Neutrophil (primary cell): ENCODE measurements around the gene MGAT4A.

Experiments
- H3K27ac ChIP-seq: fragments of 200-600 bp; sonication (generic); 2 replicates; pipeline ENCODE4 v1.5.1; 2016; ENCODE audit warnings: mild to moderate bottlenecking, moderate library complexity
- H3K27me3 ChIP-seq: fragments of 200-600 bp; sonication (generic); 2 replicates; pipeline ENCODE4 v1.6.0; 2016; ENCODE audit warnings: mild to moderate bottlenecking
- H3K36me3 ChIP-seq: fragments of 200-600 bp; sonication (generic); 2 replicates; pipeline ENCODE4 v1.5.1; 2017
- H3K4me1 ChIP-seq, 2 experiments: fragments of 200-600 bp in 1 of 2; sonication (generic) in 1 of 2; 1 replicate in 1 of 2; 2 replicates in 1 of 2; pipeline versions ENCODE4 v1.5.1 to v1.6.1; 2013 to 2016; ENCODE audit warnings: low read depth in 1 of 2, low read length in 1 of 2, mild to moderate bottlenecking in 1 of 2, moderate library complexity in 1 of 2; ENCODE audit not compliant: control insufficient read depth in 1 of 2, insufficient read depth in 1 of 2
- H3K4me3 ChIP-seq, 2 experiments: fragments of 200-600 bp in 1 of 2; sonication (generic) in 1 of 2; 1 replicate in 1 of 2; 2 replicates in 1 of 2; pipeline ENCODE4 v1.5.1; 2013 to 2016; ENCODE audit warnings: low read depth in 1 of 2, low read length in 1 of 2, mild to moderate bottlenecking in 1 of 2, moderate library complexity in 1 of 2
- H3K9me3 ChIP-seq: fragments of 200-600 bp; sonication (generic); 2 replicates; pipeline ENCODE4 v1.5.1; 2016
- TF ChIP-seq, protein P1 (sequence below): fragments of 200-600 bp; sonication (generic); IDR thresholded peaks from 2 replicates; pipeline ENCODE4 v1.5.1; 2016; ENCODE audit warnings: antibody characterized with exemption

Gene MGAT4A

DNA sequence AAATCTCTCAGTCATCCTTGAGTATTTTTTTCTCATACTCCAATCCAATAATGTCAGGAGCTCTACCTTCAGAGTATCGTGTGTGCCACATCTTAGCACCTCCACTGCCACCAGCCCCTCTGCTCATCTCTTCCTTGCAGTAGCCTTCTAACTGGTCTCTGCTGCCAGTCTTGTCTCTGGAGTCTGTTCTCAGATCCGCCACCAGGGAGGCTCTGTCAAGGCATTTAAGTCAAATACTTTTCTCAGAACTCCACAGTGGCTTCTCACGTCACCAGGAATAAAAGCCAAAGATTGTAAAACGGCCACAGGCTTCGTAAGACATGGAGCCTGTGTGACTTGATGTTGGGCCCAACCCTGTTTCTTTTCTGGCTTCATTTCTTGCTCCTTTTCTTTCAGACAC lies 115.5 kb downstream of the MGAT4A start:
- no peak overlapping the region for H3K27ac ChIP-seq

DNA sequence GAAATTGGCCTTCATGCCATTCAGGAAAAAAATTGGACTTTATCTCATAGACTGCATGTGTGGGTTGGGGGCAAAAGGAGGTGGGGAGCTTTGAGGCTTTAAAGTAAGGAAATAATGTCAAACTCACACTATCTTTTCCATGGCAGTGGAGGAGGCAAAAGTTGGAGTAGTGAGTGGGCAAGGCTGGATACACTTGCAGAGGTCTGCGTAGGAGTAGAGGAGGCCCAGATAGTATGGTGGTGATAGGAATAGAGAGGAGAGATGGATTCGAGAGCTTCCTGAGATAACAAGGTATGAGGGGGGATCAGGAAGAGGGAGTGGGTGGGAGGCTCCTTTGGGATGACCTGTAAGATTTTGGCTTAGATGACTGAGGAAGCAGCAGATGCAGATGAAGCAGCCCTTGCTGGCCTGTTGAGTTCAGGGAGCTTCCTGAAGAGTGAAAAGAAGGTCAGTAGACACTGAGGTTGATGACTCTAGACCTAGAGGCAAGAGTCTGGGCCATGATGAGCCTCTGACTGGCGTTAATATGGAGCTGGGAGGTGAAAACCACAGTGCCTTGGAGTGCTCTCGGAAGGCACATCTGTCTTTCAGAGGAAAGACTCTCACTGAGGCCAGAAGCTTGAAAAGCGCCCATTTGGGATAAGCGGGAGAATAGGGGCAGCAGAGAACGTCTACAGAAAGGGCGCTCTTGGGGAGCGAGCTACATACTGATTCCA lies 116.8 kb downstream of the MGAT4A start:
- Histone ChIP-seq H3K36me3 (peaks cover 89% of the 10 kb centered on the region), H3K4me3 (no peak overlapping the region), H3K4me1 (peaks cover 8 to 11% of the 10 kb centered on the region in 2 experiments), H3K27ac (no peak overlapping the region), H3K27me3 (no peaks in the 10 kb centered on the region), H3K9me3 (no peaks in the 10 kb centered on the region)
- TF ChIP-seq, protein P1, sequence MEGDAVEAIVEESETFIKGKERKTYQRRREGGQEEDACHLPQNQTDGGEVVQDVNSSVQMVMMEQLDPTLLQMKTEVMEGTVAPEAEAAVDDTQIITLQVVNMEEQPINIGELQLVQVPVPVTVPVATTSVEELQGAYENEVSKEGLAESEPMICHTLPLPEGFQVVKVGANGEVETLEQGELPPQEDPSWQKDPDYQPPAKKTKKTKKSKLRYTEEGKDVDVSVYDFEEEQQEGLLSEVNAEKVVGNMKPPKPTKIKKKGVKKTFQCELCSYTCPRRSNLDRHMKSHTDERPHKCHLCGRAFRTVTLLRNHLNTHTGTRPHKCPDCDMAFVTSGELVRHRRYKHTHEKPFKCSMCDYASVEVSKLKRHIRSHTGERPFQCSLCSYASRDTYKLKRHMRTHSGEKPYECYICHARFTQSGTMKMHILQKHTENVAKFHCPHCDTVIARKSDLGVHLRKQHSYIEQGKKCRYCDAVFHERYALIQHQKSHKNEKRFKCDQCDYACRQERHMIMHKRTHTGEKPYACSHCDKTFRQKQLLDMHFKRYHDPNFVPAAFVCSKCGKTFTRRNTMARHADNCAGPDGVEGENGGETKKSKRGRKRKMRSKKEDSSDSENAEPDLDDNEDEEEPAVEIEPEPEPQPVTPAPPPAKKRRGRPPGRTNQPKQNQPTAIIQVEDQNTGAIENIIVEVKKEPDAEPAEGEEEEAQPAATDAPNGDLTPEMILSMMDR: no peak

More for the DNA sequence above, 115.5 kb downstream of the MGAT4A start:
- Histone ChIP-seq H3K4me3 (no peak overlapping the region), H3K4me1 (no peaks in the 10 kb centered on the region), H3K9me3 (no peaks in the 10 kb centered on the region), H3K36me3 (peaks cover 100% of the 10 kb centered on the region), H3K27me3 (no peaks in the 10 kb centered on the region)
- TF ChIP-seq, protein P1: no peak

DNA sequence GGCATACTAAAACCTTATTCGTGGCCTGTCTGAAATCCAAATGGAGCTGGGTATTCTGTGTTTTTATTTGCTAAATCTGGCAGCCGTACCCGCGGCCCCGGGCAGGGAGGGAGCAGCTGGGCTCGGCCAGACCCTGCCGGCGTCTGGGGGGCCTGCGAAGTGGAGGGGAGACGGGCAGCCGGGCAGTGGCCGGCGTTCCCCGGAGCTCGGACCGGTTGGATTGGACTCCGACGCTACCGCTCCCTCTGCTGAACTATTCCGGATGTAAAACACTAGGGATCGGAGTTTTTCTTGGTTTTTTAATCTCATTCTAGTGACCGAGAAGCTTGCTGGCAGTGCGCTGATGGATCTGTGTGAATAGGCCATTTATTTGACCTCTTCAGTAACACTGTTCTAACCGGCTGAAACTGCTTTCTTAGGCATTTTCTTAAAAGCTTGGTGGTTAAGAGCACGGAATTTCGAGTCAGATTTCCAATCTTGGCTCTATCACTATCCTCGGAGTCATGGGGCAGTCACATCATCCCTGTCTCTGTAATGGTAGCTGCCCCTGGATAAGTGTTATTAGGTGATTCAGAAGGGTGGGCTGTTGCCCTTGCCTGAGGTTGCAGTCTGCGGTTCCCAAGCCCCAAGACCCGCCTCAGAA lies 121.8 kb downstream of the MGAT4A start:
- peak overlapping the region; percentile 92 for H3K27ac ChIP-seq
- H3K4me1 ChIP-seq: peaks cover 27 to 28% of the 10 kb centered on the region in 2 experiments
- H3K9me3 ChIP-seq: no peaks in the 10 kb centered on the region
- H3K36me3 ChIP-seq: peaks cover 38% of the 10 kb centered on the region
- no peaks in the 10 kb centered on the region for H3K27me3 ChIP-seq
- H3K4me3 ChIP-seq: peak overlapping the region; percentile 80 to 92
- TF ChIP-seq, protein P1: no peak

DNA sequence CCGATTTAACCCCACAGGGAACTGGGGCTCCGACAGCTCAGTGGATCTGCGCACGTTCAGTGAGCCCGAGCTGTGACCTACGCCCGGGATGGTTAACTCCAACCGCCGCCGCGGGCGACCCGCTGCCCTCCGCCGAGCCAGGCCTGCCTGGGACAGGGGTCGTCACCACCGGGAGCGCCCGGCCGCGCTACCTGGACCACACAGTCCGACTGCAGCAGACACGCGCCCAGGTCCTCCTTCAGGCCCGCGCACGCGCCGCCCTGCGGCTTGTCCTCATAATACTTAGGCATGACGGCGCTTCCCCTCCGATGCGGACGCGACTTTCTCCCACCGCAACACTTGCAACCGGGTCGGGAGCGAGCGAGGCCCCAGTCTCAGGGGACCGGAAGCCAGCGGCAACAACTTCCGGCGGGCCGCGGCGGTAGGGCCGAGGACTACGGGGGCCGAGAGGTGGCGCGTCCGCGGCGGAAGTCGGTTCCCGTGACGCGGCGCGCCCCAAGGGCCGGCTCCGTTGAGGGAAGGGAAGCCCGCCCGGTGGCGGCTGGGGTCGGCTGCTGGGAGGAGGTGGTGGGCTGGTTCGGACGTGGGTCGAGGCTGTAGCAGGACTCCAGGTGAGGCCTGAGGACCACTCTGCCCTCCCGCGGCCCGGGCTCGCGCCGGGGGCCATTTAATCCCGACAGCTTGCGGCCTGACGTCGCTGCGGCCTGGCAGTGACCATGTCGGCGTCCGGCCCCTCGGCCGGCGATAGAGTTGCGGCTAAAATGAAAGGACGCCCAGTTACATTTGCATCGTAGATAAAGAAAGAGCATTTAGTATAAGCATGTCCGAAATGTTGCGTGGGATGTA lies 122.6 kb downstream of the MGAT4A start, which contains the start of the genes COA5 and UNC50:
Gene COA5 (minus strand): TSS at position 397 of the 846 bp plus-strand sequence. CDS start 107 bp downstream, at position 290.
Gene UNC50 (plus strand): TSS at position 474 of the 846 bp plus-strand sequence. CDS start 1,171 bp downstream, outside the sequence.
- Histone ChIP-seq H3K27ac (peak within 1 kb of the TSS; percentile 92), H3K4me1 (peaks cover 27 to 28% of the 10 kb centered on the region in 2 experiments)

DNA sequence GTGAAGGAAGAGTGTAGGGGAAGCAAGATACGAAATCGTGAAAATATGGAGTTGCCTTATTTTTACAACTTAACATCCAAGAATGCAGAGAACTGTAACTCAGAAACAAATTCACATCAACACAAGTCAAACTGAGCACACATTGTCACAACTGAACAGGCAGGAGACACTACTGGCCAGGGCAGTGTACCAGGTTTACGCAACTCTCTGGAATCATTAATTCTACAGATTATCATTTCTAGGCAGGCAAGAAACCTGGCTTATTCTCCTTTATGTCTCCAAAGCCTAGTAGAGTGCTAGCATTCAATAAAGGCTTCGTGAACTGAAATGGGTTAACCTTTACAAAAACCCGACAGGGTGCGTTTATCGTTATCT lies 123.2 kb downstream of the MGAT4A start:
- H3K27me3 ChIP-seq: no peaks in the 10 kb centered on the region
- TF ChIP-seq, protein P1: no peak
- H3K36me3 ChIP-seq: peaks cover 34% of the 10 kb centered on the region
- peaks cover 27 to 28% of the 10 kb centered on the region in 2 experiments for H3K4me1 ChIP-seq
- H3K4me3 ChIP-seq: peak overlapping the region; percentile 80 to 92
- no peaks in the 10 kb centered on the region for H3K9me3 ChIP-seq
- H3K27ac ChIP-seq: peak overlapping the region; percentile 92

More for the DNA sequence above, 122.6 kb downstream of the MGAT4A start, which contains the start of the genes COA5 and UNC50:
- Histone ChIP-seq H3K4me3 (peak within 1 kb of the TSS; percentile 80 to 92), H3K9me3 (no peaks in the 10 kb centered on the region), H3K36me3 (peaks cover 36% of the 10 kb centered on the region), H3K27me3 (no peaks in the 10 kb centered on the region)
- TF ChIP-seq, protein P1: peak; percentile 69
